PC-9 (cell line): ENCODE data around the gene ANKDD1B. TPM values are rescaled to one million over a fixed set of nuclear protein-coding genes. Genes with fewer than 3 reads are reported as not detected.

Experiments
- BruUV-seq: library from RNA; stranded (reverse); fragments of 400-500 nt; replicated peaks from 2 replicates; lab custom pipeline; 2021; lab: Mats Ljungman, UMichigan
- CTCF ChIA-PET: fragments of 300-600 bp; sonication (Branson Sonifier 250); formaldehyde crosslinking; loops from one replicate; lab custom pipeline; 2022; ENCODE audit warnings: antibody characterized with exemption; lab: Charles Lee
- POLR2A ChIA-PET: fragments of 300-600 bp; sonication (Branson Sonifier 250); formaldehyde crosslinking; loops from one replicate; lab custom pipeline; 2022; ENCODE audit warnings: antibody characterized with exemption; ENCODE audit not compliant: unreplicated experiment; lab: Charles Lee
- DNase-seq, 2 experiments: peaks; one replicate each; pipeline versions ENCODE4 v3.0.0 to v3.0.0-alpha.2; 2015 to 2022; ENCODE audit warnings: mixed read lengths in 1 of 2
- H2AFZ ChIP-seq: fragments of 200-600 bp; sonication (generic); 2 replicates; pipeline ENCODE4 v1.8.1; 2017; ENCODE audit warnings: antibody characterized with exemption
- H3F3A ChIP-seq: fragments of 200-600 bp; sonication (generic); 2 replicates; pipeline ENCODE4 v1.8.1; 2017; ENCODE audit warnings: antibody characterized with exemption, mild to moderate bottlenecking, low read depth; ENCODE audit not compliant: insufficient read depth
- H3K27ac ChIP-seq: fragments of 200-600 bp; sonication (generic); 2 replicates; pipeline ENCODE4 v1.6.1; 2016; ENCODE audit warnings: mixed run types
- H3K27me3 ChIP-seq: fragments of 200-600 bp; sonication (generic); 2 replicates; pipeline ENCODE4 v1.6.1; 2016; ENCODE audit warnings: low read depth, mixed run types; ENCODE audit not compliant: insufficient read depth
- H3K36me3 ChIP-seq: fragments of 200-600 bp; sonication (generic); 2 replicates; pipeline ENCODE4 v1.6.1; 2016; ENCODE audit warnings: low read depth, mixed run types
- H3K4me1 ChIP-seq: fragments of 200-600 bp; sonication (generic); replicated peaks from 2 replicates; pipeline ENCODE4 v1.6.1; 2016; ENCODE audit warnings: mixed run types; ENCODE audit not compliant: insufficient read depth
- H3K4me2 ChIP-seq: fragments of 200-600 bp; sonication (generic); 2 replicates; pipeline ENCODE4 v1.6.1; 2017; ENCODE audit warnings: mixed run types
- H3K4me3 ChIP-seq: fragments of 200-600 bp; sonication (generic); 2 replicates; pipeline ENCODE4 v1.6.1; 2016; ENCODE audit warnings: mixed run types
- H3K79me2 ChIP-seq: fragments of 200-600 bp; sonication (generic); 2 replicates; pipeline ENCODE4 v1.6.1; 2017; ENCODE audit warnings: low read depth, mixed run types
- H3K9me2 ChIP-seq: fragments of 200-600 bp; sonication (generic); 2 replicates; pipeline ENCODE4 v1.8.1; 2017; ENCODE audit warnings: mild to moderate bottlenecking; ENCODE audit not compliant: insufficient read depth
- H3K9me3 ChIP-seq: fragments of 200-600 bp; sonication (generic); 2 replicates; pipeline ENCODE4 v1.8.1; 2016; ENCODE audit warnings: low read depth; ENCODE audit not compliant: insufficient read depth
- H4K20me1 ChIP-seq: fragments of 200-600 bp; sonication (generic); 2 replicates; pipeline ENCODE4 v1.8.1; 2017; ENCODE audit not compliant: insufficient read depth
- CTCF ChIP-seq: fragments of 200-600 bp; sonication (generic); conservative IDR thresholded peaks from 2 replicates; pipeline ENCODE4 v1.6.1; 2017; ENCODE audit warnings: mixed run types, antibody characterized with exemption, mild to moderate bottlenecking, moderate library complexity
- EZH2 ChIP-seq: fragments of 200-600 bp; sonication (generic); IDR thresholded peaks from 2 replicates; pipeline ENCODE4 v1.8.0; 2017; ENCODE audit warnings: antibody characterized with exemption, low read depth
- intact Hi-C: fragments of 100-400 bp; cut with micrococcal nuclease; formaldehyde crosslinking; loops from one replicate; pipeline ENCODE4 v1.10.0; 2022; ENCODE audit not compliant: unreplicated experiment
- total RNA-seq: library from RNA; stranded (reverse); gene quantifications from 2 replicates; pipeline ENCODE4 v1.2.3, GENCODE V29; 2021

The ANKDD1B gene
- total RNA-seq, 1 experiment from 2014 or later = 0.31 TPM

GRCh38 chr5:75612226-75612569 lies 945 bp downstream of the ANKDD1B start:
- H3K9me2 ChIP-seq = no peaks in the 10 kb centered on the region
- no peak for TF ChIP-seq CTCF
- TF ChIP-seq EZH2 = no peak
- no TSS peak for BruUV-seq
- 0 out of 2 replicates have a peak, but pooled peaks cover 4% of the 10 kb centered on the region for H3F3A ChIP-seq
- H2AFZ ChIP-seq = no peak overlapping the region; the same call in 1 of the 2 replicates
- H3K36me3 ChIP-seq = no peaks in the 10 kb centered on the region
- DNase-seq = no peak
- intact Hi-C loops = no loop called here
- no peaks in the 10 kb centered on the region for H3K9me3 ChIP-seq
- no peaks in the 10 kb centered on the region; the same call in 1 of the 2 replicates for H3K4me1 ChIP-seq
- CTCF ChIA-PET = no interaction called here
- POLR2A ChIA-PET = interaction anchor here (0.7 kb wide), 1 partner anchor 909 kb away, joined by 5 read pairs; no protein-coding TSS in a partner anchor
- H3K27me3 ChIP-seq = no peaks in the 10 kb centered on the region
- H3K79me2 ChIP-seq = no peaks in the 10 kb centered on the region
- H3K27ac ChIP-seq = no peak overlapping the region
- peak overlapping the region; percentile 98; the same call in 1 of the 2 replicates for H3K4me2 ChIP-seq
- no peaks in the 10 kb centered on the region for H4K20me1 ChIP-seq
- peak overlapping the region; percentile 60; the same call in 1 of the 2 replicates for H3K4me3 ChIP-seq

GRCh38 chr5:75612901-75613300 lies 1.6 kb downstream of the ANKDD1B start:
- no peaks in the 10 kb centered on the region for H3K9me3 ChIP-seq
- no peaks in the 10 kb centered on the region for H3K36me3 ChIP-seq
- H3K4me2 ChIP-seq = no peak overlapping the region
- no peak overlapping the region for H2AFZ ChIP-seq
- H4K20me1 ChIP-seq = no peaks in the 10 kb centered on the region
- no peaks in the 10 kb centered on the region for H3K79me2 ChIP-seq
- no peaks in the 10 kb centered on the region for H3K27me3 ChIP-seq
- no peak for TF ChIP-seq CTCF
- no peak for TF ChIP-seq EZH2
- DNase-seq = no peak
- H3F3A ChIP-seq = 0 out of 2 replicates have a peak, but pooled peaks cover 4% of the 10 kb centered on the region
- H3K9me2 ChIP-seq = no peaks in the 10 kb centered on the region
- CTCF ChIA-PET = no interaction called here
- BruUV-seq = no TSS peak
- no peak overlapping the region for H3K27ac ChIP-seq
- H3K4me1 ChIP-seq = no peaks in the 10 kb centered on the region; the same call in 1 of the 2 replicates
- intact Hi-C loops = no loop called here
- no peak overlapping the region for H3K4me3 ChIP-seq
- POLR2A ChIA-PET = no interaction called here

GRCh38 chr5:75614176-75614575 lies 2.9 kb downstream of the ANKDD1B start:
- Histone ChIP-seq H3F3A (0 out of 2 replicates have a peak, but pooled peaks cover 4% of the 10 kb centered on the region), H2AFZ (no peak overlapping the region), H3K79me2 (no peaks in the 10 kb centered on the region), H3K27ac (no peak overlapping the region), H3K9me2 (no peaks in the 10 kb centered on the region), H3K4me1 (no peaks in the 10 kb centered on the region; the same call in 1 of the 2 replicates), H3K4me3 (no peak overlapping the region), H3K27me3 (no peaks in the 10 kb centered on the region), H4K20me1 (no peaks in the 10 kb centered on the region), H3K36me3 (no peaks in the 10 kb centered on the region), H3K9me3 (no peaks in the 10 kb centered on the region), H3K4me2 (no peak overlapping the region)
- POLR2A ChIA-PET = no interaction called here
- TF ChIP-seq EZH2 (no peak), CTCF (no peak)
- intact Hi-C loops = no loop called here
- BruUV-seq = no TSS peak
- no peak for DNase-seq
- CTCF ChIA-PET = no interaction called here
